HL-60 (cell line): ENCODE measurements around the gene ABCC8.

Experiments
- GABPA ChIP-seq: IDR thresholded peaks from 2 replicates; pipeline ENCODE4 v1.6.1; 2012; ENCODE audit warnings: low read depth
- TF ChIP-seq, protein P1 (sequence below): IDR thresholded peaks from one replicate; pipeline ENCODE4 v1.5.1; 2011; ENCODE audit warnings: low read length, control low read depth, inconsistent platforms; ENCODE audit not compliant: insufficient read depth

- TF ChIP-seq, protein P1, sequence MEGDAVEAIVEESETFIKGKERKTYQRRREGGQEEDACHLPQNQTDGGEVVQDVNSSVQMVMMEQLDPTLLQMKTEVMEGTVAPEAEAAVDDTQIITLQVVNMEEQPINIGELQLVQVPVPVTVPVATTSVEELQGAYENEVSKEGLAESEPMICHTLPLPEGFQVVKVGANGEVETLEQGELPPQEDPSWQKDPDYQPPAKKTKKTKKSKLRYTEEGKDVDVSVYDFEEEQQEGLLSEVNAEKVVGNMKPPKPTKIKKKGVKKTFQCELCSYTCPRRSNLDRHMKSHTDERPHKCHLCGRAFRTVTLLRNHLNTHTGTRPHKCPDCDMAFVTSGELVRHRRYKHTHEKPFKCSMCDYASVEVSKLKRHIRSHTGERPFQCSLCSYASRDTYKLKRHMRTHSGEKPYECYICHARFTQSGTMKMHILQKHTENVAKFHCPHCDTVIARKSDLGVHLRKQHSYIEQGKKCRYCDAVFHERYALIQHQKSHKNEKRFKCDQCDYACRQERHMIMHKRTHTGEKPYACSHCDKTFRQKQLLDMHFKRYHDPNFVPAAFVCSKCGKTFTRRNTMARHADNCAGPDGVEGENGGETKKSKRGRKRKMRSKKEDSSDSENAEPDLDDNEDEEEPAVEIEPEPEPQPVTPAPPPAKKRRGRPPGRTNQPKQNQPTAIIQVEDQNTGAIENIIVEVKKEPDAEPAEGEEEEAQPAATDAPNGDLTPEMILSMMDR = no peak
- TF ChIP-seq GABPA = no peak
Measured at GRCh38 chr11:17387811-17388210, 88.8 kb downstream of the ABCC8 start.
